Measurements from ENCODE around the gene PMM1. TPM values are rescaled to one million over a fixed set of nuclear protein-coding genes. Genes with fewer than 3 reads are reported as not detected.
"Not testable (repeated sequence)": the region's sequence is repeated elsewhere in the genome, so short reads cannot be mapped to it uniquely, and the experiment has no call there.

PMM1 gene
- total RNA-seq, 1 donor from 2014 or later, result 18.7 TPM

DNA sequence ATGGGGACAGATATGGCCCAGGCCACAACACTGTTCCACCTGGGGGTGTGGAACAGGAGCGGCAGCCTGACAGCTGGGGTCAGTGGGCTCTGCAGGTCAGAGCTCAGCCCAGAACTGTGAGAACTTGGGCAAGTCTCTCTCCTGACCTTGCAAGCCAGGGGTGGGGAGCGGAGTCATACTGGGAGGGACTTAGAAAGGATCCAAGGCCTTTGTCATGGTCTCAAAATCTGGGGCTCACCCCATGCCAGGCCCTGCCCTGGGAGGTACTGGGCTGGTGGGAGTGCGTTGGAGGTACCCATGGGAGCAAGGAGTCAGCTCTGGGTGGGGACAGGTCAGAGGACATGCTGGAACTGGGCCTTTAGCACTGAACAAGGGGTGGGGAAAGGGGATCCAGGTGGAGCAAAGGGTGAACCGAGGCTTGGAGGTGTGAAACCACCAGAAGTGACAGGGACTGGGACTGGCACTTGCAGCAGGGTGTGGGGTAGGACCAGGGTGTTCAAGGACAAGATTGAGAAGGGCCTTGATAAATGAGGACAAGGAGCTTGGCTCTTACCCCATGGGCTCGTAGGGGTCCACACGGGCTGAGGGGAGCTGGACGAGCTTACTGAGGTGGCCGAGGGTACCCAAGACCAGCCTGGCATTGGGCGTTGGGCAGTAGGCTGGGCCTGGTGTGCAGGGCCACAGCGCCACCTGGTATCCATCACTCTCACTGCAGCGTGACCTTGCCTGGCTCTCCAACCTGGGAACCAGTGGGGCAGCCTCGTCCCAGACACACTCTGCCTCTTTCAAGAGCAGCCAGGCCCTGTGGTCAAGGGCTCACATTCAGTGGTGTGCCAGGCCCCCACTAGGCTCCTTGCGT is 7.4 kb upstream of the PMM1 start:
- DNase-seq (ENCODE audit: low spot score), result no peak

DNA sequence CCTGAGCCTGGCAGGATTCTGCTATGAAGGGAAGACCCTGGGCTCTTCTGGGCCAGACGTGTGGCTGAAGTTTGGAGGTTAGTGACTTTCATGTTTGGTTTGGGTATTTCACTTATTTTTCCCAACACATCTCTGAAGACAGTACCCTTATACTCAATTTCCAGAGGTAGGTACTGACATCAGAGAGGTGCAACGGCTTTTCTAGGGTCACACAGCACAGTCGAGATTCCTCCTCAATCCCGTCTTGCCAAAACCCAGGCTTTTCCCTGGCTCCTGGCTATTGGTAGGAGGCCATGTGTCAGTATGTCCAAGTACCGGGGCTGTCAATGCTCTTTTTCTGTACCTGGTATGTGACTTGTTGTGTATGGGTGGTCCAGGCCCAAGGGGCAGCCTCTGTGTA is 6.1 kb upstream of the PMM1 start:
- no peak for DNase-seq (ENCODE audit: low spot score)

DNA sequence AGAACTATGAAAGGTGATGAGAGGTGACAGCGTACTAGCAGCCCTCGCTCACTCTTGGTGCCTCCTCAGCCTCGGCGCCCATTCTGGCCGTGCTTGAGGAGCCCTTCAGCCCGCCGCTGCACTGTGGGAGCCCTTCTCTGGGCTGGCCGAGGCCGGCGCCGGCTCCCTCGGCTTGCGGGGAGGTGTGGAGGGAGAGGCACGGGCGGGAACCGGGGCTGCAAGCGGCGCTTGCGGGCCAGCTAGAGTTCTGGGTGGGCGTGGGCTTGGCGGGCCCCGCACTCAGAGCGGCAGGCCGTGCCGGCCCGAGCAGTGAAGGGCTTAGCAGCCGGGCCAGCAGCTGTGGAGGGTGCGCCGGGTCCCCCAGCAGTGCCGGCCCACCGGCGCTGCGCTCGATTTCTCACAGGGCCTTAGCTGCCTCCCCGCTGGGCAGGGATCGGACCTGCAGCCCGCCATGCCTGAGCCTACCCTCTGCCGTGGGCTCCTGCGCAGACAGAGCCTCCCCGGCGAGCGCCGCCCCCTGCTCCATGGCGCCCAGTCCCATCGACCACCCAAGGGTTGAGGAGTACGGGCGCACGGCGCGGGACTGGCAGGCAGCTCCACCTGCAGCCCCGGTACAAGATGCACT is 3.8 kb upstream of the PMM1 start:
- DNase-seq (ENCODE audit: low spot score), result not testable (repeated sequence)

DNA sequence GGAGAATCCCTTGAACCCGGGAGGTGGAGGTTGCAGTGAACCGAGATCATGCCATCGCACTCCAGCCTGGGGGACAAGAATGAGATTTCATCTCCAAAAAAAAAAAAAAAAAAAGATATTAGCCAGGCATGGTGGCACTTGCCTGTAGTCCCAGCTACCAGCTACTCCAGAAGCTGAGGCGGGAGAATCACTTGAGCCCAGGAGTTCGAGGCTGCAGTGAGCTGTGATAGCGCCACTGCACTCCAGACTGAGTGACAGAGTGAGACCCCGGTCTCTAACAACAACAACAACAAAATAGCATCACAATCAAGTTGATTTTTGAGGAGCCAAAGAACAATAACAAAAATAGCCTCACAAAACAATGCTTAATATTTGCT is 2.3 kb downstream of the PMM1 start:
- DNase-seq (ENCODE audit: low spot score), result no peak

DNA sequence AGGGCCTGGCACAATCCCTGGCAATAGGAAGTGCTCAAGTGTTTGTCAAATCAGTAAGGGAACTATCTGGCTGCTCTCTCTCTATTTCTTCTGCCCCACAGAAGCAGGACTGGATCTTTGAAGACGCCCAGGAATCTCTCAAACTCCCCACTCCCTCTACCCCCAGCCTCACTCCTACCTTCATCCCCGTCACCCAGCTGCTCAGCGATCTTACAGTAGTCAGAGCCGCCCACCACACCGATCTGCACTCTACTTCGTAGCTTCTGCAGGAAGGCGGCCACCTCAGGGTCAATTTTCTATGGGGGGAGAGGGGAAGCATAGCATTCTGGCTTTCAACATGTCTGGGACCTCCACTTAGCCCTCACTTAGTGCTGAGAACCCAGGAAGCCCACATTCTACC is 3.7 kb downstream of the PMM1 start:
- no peak for DNase-seq (ENCODE audit: low spot score)

DNA sequence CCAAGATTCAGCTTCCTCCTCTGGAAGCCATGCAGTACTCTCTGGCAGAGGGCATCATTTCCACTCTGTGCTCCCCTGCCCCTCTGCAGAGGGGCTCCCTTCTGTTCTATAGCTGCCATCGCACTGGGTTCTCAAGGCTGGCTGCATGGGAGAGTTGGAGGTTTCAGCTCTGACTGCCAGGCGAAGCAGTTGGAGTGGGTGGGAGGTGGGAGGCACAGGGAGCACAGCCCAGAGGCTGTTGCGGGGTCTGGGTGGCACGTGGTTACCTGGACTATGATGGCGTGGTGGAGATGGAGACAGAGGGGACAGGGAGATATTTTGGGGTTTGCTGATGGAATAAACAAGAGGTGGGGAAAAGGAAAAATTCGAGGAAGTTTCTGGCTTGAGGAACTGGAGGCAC is 4.8 kb downstream of the PMM1 start:
- DNase-seq (ENCODE audit: low spot score), result no peak

DNA sequence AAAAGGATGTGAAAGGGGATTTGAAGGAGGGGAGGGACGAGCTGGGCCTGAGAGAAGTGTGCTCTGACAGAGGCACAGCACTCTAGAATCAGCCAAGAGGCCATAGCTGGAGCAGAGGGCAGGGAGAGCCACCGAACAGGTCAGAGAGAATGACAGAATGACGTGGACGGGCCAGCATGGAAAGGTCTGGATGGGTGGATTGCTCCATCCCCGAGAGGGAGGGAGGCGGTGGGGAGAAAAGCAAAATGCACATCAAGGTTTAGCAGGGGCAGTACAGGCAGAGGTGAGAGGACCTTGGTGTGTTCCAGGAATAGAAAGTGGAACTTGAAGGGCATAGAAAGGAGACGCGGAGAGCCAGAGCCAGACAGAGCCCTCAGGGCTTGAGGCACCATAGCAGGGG is 6.9 kb downstream of the PMM1 start:
- no peak for DNase-seq (ENCODE audit: low spot score)

DNA sequence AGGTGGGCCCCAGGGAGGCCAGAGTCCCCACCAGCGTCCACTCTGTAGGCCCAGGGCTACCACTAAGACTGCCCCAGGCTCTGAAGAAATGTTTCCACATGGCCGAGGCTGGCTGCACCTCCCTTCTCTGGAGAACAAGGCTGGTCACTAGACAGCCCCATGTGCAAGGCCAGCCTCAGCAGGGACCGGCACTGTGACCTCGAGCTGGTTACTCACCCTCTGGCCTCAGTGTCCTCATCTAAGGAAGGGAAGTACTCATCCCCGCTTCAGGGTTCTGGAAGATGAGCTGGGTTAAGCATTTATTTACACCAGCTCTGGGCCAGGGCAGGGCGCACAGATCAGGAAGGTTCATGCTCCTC is 9.7 kb downstream of the PMM1 start:
- DNase-seq (ENCODE audit: low spot score), result no peak

DNA sequence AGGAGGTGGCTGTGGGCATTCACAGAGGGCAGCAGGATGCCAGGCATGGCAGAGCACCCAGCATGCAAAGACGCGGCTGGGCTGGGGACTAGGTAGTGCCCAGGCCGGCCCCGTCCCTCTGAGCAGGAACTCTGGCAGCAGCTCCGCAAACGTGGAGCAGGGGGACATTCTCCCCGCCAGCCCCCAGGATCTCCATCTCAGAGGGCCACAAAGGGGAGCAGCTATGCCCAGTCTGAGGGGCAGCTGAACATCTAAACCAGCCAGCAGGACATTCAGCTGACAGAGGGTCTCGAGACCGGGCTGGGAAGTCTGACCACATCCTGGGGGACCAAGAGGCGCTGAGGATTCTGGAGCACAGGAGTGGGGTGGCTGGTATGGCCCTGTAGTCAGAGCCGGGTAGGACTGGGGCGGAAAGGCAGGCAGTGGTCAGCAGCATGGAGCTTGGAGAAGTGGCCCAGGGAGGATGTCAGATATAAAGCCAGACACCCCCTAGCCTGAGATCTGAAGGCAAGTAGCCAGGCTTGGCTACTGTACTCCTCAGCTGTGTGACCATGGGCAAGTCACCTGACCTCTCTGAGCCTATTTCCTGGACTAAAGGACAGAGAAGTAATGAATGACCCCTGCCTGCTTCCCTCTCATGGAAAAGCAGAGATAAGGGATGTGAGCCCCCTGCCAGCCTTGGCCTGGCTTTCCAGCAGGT is 10.2 kb downstream of the PMM1 start:
- no peak for DNase-seq (ENCODE audit: low spot score)

DNA sequence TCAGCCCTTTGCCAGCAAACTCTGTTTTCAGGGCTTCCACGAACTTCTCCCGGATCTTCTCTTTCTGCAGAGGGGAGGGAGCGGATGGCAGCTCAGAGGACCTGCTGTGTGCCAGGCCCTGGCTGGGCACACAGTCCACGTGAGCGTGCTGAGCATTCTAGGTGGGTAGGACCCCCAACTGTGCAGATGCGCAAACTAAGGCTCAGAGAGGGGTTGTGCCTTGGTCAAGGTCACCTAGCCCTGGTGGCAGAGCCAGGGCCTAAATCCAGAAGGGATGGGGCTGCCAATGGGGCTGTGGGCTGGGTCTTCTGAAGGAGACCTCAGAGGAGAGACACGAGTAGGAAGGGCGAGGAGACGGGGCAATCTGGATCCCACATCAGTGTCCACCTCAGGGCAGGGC is 10.8 kb downstream of the PMM1 start:
- DNase-seq (ENCODE audit: low spot score), result no peak

DNA sequence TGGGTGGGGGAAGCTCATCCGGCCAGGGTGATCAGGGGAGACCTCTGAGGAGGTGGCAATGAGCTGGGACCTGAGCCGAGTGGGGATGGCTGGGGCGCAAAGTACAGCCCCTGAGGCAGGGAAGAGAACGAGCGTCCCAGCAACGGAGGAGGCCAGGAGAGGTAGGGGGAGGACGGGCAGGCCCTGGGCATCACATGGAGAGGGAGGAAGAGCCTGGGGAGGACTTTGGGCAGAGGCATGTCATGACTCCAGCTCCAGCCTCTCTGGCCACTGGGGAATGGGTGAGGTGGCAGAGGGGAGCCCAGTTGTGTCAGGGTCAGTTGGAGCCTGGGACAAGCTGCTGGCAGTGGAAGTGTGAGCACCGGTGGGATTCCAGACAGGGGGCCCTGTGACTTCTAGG is 11.5 kb downstream of the PMM1 start:
- DNase-seq (ENCODE audit: low spot score), result no peak

DNA sequence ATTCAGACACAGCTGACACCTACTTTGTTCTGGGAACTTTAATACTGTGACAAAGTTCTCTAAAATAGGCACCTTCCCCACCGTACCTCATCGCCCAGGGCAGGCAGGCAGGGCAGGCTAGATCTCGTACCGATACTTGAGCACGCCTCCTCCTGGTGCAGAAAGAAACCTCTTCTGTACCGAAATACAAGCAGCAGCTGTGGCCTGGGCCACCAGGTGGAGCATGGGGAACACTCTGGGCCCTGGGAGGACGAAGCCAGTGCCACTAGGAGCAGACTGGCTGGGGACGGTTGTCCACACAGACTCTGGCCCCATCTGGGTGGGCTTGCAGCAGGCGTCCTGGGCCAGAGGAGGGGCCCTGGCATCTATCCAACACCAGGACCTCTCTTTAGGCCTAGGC is 12.8 kb downstream of the PMM1 start:
- DNase-seq (ENCODE audit: low spot score), result no peak

DNA sequence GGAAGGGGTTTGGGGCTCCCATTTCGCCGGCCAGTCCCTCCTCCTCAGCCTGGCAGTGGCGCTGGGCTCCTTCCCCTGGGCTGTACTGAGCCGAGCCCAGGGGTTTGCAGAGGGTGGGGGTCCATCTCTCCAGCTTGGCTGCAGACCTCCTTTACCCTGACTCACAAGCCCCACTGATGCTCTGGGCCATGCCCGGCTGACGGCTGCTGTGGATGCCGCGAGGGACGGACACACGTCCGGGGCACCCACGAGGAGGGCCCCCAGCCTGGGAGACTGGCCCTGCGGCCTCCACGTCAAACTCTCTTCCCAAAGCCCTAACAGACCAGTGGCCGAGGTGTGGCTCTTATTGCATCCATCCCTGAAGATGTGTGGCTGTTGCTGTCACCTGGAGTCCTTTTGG is 14.1 kb downstream of the PMM1 start:
- no peak for DNase-seq (ENCODE audit: low spot score)

DNA sequence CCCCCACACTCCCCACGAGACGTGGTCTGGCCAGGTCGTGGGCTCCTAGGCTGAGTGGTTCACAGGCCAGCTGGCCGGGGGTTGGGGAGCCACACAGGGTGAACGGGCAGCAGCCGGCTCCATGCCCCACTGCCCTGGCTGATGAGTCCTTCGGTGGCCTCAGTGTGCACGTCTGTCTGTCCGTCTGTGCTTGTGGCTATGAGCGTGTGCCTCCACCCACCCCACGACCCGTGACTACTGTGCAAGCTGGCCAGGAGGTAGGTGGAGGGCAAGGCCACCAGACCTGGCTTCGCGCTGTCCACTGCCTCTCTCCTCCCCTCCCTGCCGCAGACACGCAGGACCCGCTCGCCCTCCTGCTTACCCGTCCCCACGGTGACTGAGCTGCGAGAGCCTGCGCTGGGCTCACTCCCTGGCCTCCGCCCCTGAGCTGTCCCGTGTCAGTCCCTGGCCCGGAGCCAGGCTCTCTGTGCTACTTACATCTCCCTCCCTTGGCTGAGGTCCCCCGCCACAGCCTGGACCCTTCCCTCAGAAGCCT is 14.7 kb downstream of the PMM1 start:
- DNase-seq (ENCODE audit: low spot score), result peak; percentile 57

DNA sequence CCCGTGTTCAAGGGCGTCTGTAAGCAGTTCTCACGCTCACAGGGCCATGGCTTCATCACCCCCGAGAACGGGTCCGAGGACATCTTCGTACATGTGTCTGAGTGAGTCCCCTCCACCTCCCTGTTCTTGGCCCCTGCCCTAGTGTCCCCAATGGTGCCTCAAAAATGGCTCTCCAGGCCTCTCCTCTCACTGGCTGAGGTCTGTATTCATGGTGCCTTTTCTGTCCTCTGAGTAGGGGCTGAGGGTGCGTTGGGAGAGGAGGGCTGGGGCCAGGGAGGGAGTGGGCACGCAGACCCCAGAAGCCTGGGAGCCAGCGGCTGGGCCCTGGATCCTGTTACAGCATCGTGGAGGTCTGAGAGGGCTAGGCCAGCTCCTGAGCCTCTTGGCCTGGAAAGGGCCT is 16.0 kb downstream of the PMM1 start:
- no peak for DNase-seq (ENCODE audit: low spot score)

DNA sequence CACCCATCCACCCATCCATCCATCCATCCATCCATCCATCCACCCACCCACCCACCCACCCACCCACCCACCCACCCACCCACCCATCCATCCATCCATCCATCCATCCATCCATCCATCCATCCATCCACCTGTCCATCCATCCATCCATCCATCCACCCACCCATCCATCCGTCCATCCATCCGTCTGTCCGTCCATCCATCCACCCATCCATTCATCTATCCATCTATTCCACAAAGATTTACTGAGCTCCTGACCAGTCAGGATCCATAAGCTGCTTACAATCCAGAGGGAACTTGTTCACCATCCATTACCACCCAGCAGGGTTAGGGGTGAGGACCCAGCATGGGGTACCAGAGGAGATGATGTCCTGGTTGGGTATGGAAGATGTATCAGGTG is 17.3 kb downstream of the PMM1 start:
- DNase-seq (ENCODE audit: low spot score), result not testable (repeated sequence)

DNA sequence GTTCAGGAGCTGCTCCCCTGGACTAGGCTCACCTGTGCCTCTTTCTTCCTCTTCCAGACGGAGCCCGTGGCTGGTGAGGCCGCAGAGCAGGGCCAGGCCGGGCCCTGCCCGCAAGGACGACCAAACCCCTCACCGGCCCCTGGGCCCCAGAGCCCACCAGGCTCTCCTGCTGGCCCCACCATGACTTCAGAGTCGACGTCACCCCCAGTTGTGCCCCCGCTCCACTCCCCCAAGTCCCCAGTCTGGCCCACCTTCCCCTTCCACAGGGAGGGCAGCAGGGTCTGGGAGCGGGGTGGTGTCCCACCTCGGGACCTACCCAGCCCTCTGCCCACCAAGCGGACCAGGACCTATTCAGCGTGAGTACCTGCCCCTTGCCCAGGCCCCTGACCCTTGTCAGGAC is 17.9 kb downstream of the PMM1 start:
- no peak for DNase-seq (ENCODE audit: low spot score)

DNA sequence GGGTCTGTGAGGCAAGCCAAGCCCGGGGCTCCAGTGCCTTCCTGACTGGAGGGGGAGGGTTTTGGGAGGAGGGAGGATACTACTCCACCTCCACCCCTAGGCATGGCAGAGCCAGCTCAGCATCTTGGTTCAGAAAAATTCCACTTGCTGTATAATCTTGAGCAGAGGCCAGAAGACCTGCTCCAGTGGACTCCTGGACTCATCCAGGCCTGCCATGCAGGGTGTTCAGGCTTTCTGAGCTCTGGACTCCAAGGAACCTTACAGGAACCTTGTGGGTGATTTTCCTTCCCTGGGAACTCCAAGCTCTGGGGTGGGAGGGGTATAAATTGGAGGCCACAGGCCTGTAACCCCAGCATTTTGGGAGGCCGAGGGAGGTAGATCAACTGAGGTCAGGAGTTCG is 19.4 kb downstream of the PMM1 start:
- no peak for DNase-seq (ENCODE audit: low spot score)

DNA sequence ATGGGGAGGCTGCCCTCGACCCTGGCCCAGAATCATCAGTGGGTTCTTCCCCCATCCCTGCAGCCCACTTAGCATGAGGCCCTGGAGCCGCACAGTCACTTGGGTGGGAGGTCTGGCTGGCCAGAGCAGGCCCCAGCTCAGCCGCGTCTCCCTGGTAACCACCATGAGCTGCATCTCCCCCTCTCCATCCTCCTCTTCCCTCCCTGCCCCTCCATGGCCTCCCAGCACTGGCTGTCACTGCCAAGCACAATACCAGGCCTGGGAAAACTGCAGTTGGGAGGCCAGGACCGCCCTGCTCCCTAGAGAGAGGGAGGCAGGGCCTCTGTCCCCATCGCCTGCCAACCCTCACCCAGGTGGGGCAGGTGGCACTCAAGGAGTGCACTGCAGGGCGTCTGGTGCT is 20.8 kb downstream of the PMM1 start:
- DNase-seq (ENCODE audit: low spot score), result no peak

DNA sequence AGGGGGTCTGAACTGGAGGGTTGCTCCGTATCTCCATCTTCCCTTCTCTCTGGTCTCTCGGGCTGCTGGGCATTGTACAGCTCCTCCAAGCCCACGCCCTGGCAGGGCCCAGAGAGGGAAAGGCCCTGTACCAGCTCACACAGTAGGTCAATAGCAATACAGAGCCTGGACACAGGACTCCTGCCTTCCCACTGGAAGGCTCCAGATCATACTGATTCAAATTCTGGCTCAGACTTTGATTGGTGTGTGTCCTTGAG is 22.2 kb downstream of the PMM1 start:
- no peak for DNase-seq (ENCODE audit: low spot score)

DNA sequence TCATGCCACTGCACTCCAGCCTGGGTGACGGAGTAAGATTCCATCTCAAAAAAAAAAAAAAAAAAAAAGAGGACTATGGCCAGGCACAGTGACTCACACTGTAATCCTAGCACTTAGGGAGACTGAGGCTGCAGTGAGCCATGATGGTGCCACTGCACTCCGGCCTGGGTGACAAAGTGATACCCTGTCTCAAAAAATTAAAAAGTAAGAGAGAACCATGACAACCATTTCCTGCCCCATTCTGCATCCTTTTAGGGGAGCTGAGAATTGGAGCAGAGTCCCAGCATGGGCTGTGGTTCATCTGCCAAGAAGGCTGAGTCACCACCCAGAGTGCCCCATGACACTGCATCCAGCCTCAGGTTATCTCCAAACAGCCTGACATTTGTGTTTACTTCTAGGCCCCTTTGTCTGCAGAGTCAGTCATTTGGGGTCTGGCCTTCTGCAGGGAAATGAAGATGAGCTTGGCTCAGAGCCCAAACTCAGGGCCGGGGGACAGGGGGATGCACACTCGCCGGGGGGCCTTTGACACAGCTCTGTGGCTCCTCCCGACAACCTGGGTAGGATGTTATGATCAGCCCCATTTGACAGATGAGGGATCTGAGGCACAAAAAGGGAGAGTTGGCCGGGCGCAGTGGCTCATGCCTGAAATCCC is 24.1 kb downstream of the PMM1 start:
- DNase-seq (ENCODE audit: low spot score), result no peak

DNA sequence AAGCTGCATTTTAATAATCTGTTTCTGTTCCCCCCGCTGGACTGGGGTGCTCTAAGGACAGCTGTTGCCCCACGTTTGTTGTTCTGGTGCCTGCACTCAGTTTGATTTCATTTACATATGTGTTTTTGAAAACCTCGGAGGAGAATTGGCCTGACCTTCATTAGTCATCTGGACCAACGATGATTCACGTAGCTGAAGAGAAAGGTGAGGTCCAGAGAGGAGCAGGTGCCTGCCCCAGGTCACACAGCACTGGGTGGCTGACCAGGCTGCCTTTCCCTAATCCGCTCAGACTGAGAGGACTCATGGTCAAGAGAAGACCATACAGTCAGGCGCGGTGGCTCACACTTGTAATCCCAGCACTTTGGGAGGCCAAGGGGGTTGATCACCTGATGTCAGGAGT is 25.1 kb downstream of the PMM1 start:
- no peak for DNase-seq (ENCODE audit: low spot score)
